ENCODE data around the gene LAMC3.

GRCh38 chr9:131015112-131015511 is 6.1 kb downstream of the LAMC3 start:
- TF ChIP-seq, protein P1, sequence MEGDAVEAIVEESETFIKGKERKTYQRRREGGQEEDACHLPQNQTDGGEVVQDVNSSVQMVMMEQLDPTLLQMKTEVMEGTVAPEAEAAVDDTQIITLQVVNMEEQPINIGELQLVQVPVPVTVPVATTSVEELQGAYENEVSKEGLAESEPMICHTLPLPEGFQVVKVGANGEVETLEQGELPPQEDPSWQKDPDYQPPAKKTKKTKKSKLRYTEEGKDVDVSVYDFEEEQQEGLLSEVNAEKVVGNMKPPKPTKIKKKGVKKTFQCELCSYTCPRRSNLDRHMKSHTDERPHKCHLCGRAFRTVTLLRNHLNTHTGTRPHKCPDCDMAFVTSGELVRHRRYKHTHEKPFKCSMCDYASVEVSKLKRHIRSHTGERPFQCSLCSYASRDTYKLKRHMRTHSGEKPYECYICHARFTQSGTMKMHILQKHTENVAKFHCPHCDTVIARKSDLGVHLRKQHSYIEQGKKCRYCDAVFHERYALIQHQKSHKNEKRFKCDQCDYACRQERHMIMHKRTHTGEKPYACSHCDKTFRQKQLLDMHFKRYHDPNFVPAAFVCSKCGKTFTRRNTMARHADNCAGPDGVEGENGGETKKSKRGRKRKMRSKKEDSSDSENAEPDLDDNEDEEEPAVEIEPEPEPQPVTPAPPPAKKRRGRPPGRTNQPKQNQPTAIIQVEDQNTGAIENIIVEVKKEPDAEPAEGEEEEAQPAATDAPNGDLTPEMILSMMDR (IDR thresholded peaks at IDR 0.05; ENCODE audit: low read depth, low read length) = no peak
- TF ChIP-seq, protein P2, sequence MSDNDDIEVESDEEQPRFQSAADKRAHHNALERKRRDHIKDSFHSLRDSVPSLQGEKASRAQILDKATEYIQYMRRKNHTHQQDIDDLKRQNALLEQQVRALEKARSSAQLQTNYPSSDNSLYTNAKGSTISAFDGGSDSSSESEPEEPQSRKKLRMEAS (IDR thresholded peaks at IDR 0.05; ENCODE audit: low read depth, low read length) = no peak
- TF ChIP-seq POLR2A (IDR thresholded peaks at IDR 0.05; ENCODE audit: extremely low read depth, insufficient read length) = no peak
